Calu3 (cell line): ENCODE measurements around the gene SERPINB10. TPM values are rescaled to one million over a fixed set of nuclear protein-coding genes. Genes with fewer than 3 reads are reported as not detected.

ENCODE experiments used
- BruUV-seq: library from RNA; stranded (reverse); fragments of 400-500 nt; replicated peaks from 2 replicates; lab custom pipeline; 2021; lab: Mats Ljungman, UMichigan
- CTCF ChIA-PET: fragments of 300-600 bp; sonication (Branson Sonifier 250); formaldehyde crosslinking; loops from one replicate; lab custom pipeline; 2022; ENCODE audit warnings: antibody characterized with exemption; lab: Charles Lee
- DNase-seq: peaks from one replicate; pipeline ENCODE4 v3.0.0; 2022
- H3K27ac Mint-ChIP-seq: one replicate; pipeline ENCODE4 v1.8.0; 2022; ENCODE audit warnings: mixed read lengths; ENCODE audit not compliant: unreplicated experiment
- H3K27me3 Mint-ChIP-seq: one replicate; pipeline ENCODE4 v1.8.0; 2022; ENCODE audit warnings: mixed read lengths; ENCODE audit not compliant: unreplicated experiment
- H3K36me3 Mint-ChIP-seq: one replicate; pipeline ENCODE4 v1.8.0; 2022; ENCODE audit warnings: mild to moderate bottlenecking, moderate library complexity, mixed read lengths; ENCODE audit not compliant: insufficient read depth, unreplicated experiment
- H3K4me1 Mint-ChIP-seq: one replicate; pipeline ENCODE4 v1.8.0; 2022; ENCODE audit warnings: mild to moderate bottlenecking, low read depth, mixed read lengths; ENCODE audit not compliant: unreplicated experiment
- H3K4me3 Mint-ChIP-seq: one replicate; pipeline ENCODE4 v1.8.0; 2022; ENCODE audit warnings: mild to moderate bottlenecking, low read depth, moderate library complexity, mixed read lengths; ENCODE audit not compliant: unreplicated experiment
- H3K9me3 Mint-ChIP-seq: one replicate; pipeline ENCODE4 v1.8.0; 2022; ENCODE audit warnings: low read depth, mixed read lengths; ENCODE audit not compliant: unreplicated experiment
- intact Hi-C: fragments of 100-400 bp; cut with micrococcal nuclease; formaldehyde crosslinking; loops from one replicate; pipeline ENCODE4 v1.10.0; 2022; ENCODE audit not compliant: unreplicated experiment
- total RNA-seq: library from RNA; stranded (reverse); gene quantifications from 2 replicates; pipeline ENCODE4 v1.2.3, GENCODE V29; 2022
- TF ChIP-seq, protein P1 (sequence below): fragments of 200-600 bp; IDR thresholded peaks from one replicate; pipeline ENCODE4 v1.8.0; 2022; ENCODE audit warnings: antibody characterized with exemption; ENCODE audit not compliant: unreplicated experiment

The SERPINB10 gene
- total RNA-seq, 1 experiment from 2014 or later, result not detected

DNA sequence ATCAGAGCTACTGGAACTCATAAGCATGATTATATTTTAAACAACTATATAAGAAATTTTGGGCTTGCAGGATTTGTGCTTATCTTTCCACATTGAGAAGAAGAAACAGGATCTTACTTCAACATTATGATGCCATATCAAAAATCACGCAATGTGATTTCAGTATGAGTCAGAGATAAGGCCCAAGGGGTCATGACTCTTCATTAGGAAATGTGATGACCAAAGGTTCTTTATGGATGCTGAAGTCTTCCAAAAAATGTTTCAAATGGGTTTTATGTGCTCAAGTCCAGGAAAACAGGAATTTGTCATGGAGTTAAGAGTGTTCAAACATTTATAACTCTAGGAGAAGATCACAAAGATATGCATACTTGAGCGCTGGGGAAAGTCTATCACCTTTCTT, 28.0 kb upstream of the SERPINB10 start:
- intact Hi-C loops, result no loop called here
- H3K27me3 Mint-ChIP-seq, result no peaks in the 10 kb centered on the region
- peaks cover 7% of the 10 kb centered on the region for H3K36me3 Mint-ChIP-seq
- no TSS peak for BruUV-seq
- no peak overlapping the region for H3K4me3 Mint-ChIP-seq
- H3K9me3 Mint-ChIP-seq, result no peaks in the 10 kb centered on the region
- H3K27ac Mint-ChIP-seq, result peak overlapping the region; percentile 70
- TF ChIP-seq, protein P1, sequence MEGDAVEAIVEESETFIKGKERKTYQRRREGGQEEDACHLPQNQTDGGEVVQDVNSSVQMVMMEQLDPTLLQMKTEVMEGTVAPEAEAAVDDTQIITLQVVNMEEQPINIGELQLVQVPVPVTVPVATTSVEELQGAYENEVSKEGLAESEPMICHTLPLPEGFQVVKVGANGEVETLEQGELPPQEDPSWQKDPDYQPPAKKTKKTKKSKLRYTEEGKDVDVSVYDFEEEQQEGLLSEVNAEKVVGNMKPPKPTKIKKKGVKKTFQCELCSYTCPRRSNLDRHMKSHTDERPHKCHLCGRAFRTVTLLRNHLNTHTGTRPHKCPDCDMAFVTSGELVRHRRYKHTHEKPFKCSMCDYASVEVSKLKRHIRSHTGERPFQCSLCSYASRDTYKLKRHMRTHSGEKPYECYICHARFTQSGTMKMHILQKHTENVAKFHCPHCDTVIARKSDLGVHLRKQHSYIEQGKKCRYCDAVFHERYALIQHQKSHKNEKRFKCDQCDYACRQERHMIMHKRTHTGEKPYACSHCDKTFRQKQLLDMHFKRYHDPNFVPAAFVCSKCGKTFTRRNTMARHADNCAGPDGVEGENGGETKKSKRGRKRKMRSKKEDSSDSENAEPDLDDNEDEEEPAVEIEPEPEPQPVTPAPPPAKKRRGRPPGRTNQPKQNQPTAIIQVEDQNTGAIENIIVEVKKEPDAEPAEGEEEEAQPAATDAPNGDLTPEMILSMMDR, result no peak
- peaks cover 47% of the 10 kb centered on the region for H3K4me1 Mint-ChIP-seq
- CTCF ChIA-PET, result no interaction called here
- DNase-seq, result no peak

DNA sequence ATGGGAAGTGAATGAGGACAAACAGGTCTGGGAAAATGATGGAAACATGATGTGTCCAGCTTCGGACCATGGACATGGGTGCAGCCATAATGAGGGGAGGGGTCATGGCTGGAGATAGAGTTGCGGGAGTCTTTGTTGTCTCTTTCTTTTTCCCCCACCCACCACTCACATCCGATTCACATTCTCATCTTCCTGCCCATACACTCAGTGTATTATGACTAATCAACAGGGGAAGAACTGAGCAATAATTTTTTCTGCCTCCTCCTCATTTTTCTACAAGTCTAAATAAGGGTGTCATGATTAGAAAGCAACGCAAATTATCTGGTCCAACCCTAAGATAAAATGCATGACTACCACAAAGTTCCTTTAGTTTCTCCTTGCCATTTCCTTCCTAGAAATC, 25.9 kb upstream of the SERPINB10 start:
- no peaks in the 10 kb centered on the region for H3K9me3 Mint-ChIP-seq
- CTCF ChIA-PET, result no interaction called here
- no peaks in the 10 kb centered on the region for H3K27me3 Mint-ChIP-seq
- no peak for DNase-seq
- BruUV-seq, result no TSS peak
- no peak overlapping the region for H3K4me3 Mint-ChIP-seq
- intact Hi-C loops, result loop anchor here (2.0 kb wide), 3 partner anchors 31 to 67 kb away; partner anchors contain the start of gene HMSD
- peaks cover 9% of the 10 kb centered on the region for H3K36me3 Mint-ChIP-seq
- H3K27ac Mint-ChIP-seq, result peak overlapping the region; percentile 97
- TF ChIP-seq, protein P1, result no peak
- peaks cover 61% of the 10 kb centered on the region for H3K4me1 Mint-ChIP-seq

DNA sequence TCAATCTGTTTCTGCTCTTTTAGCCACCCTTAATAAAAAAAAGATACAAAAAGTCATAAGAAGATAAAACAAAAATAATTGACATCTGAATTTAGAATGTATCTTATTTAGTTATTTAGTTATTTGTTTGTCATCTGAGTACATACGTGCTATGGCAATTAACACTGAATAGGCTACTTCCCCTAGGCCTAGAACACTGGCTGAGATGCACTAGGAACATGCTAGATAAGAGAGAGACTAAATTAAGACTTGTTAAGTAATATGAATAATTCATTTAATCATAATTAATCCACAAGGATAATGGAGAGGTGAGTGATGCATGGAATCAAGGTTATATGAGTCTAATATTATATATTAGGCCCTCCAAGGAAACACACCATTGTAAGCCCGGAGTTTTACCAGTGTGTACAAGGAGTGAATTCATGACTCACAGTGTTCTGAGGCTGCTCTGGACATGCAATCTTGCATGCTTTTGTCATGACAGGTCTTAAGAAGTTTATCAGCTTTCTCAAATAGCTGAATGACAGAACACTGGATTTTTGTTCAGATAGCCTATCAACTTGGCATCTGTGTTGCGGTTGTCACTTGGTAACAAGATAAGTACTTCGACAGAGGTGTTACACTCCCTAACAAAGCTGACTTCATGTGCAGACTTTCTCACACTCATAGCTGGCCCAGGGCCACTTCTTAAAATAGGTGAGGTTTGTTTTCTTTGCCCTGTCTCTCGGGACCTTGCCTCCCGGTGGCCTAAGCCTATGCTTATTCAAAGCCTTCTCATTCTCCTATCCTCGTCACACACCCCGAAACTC, 25.2 kb upstream of the SERPINB10 start:
- Mint-ChIP-seq H3K9me3 (no peaks in the 10 kb centered on the region), H3K4me3 (peak overlapping the region; percentile 41), H3K27me3 (no peaks in the 10 kb centered on the region), H3K4me1 (peaks cover 65% of the 10 kb centered on the region), H3K27ac (peak overlapping the region; percentile 97), H3K36me3 (peaks cover 16% of the 10 kb centered on the region)
- intact Hi-C loops, result loop anchor here (2.0 kb wide), 3 partner anchors 32 to 66 kb away; partner anchors contain the start of gene HMSD
- TF ChIP-seq, protein P1, result no peak
- BruUV-seq, result no TSS peak
- CTCF ChIA-PET, result interaction anchor here (1.1 kb wide), 1 partner anchor 11 kb away, joined by 3 read pairs; no protein-coding TSS in a partner anchor
- DNase-seq, result peak; percentile 88

DNA sequence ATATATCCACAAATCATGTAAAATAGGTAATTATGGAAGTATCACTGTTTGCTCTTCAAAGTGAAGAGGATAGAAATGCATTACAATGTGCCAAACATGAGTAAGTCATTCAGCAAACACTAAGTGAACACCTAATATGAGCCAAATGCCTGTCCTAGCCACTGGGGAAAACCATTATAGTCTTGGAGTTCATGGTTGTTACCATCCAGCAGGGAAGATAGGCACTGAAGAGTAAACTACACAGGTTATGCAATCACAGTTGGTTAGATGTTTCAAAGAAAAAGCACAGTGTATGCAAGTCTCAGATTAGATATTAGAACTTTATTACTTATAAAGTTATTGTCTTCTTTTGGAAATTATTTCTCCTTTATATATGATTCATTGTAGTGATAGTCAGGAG, 24.1 kb upstream of the SERPINB10 start:
- Mint-ChIP-seq H3K27ac (peak overlapping the region; percentile 97), H3K9me3 (no peaks in the 10 kb centered on the region), H3K27me3 (no peaks in the 10 kb centered on the region), H3K4me3 (no peak overlapping the region), H3K4me1 (peaks cover 65% of the 10 kb centered on the region), H3K36me3 (peaks cover 19% of the 10 kb centered on the region)
- intact Hi-C loops, result loop anchor here (2.0 kb wide), 3 partner anchors 33 to 65 kb away; partner anchors contain the start of gene HMSD
- CTCF ChIA-PET, result no interaction called here
- BruUV-seq, result no TSS peak
- DNase-seq, result no peak
- TF ChIP-seq, protein P1, result no peak
